ENCODE measurements around the gene ZSWIM6. TPM values are rescaled to one million over a fixed set of nuclear protein-coding genes. Genes with fewer than 3 reads are reported as not detected.
A peak's percentile ranks its signal among the peaks of the same experiment; 100 is the strongest.

ZSWIM6 gene
- total RNA-seq, 1 donor from 2014 or later, result 40.1 TPM

DNA sequence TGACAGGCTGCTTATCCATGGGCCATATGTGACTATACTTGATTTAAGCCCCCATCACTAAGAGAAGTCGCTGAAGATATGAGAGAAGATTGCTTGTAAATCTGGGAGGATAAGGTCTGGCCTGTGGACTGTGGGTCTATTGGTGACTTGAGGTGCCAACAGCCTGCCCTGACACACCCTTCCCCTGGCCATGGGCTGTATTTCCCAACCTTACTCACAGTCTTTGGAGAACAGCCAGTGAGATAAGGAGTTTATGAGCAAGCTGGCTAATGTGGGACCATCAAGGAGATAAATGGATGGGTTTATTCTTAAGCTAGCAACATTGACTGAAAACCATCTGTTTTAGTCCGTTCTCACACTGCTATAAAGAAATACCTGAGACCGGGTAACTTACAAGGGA, 231.3 kb downstream of the ZSWIM6 start:
- no peaks in the 10 kb centered on the region for H4K20me1 ChIP-seq (ENCODE audit: insufficient read depth, low read length)
- no peak for FAIRE-seq
- no peaks in the 10 kb centered on the region for H3K4me1 Mint-ChIP-seq (ENCODE audit: low read depth, unreplicated experiment)

DNA sequence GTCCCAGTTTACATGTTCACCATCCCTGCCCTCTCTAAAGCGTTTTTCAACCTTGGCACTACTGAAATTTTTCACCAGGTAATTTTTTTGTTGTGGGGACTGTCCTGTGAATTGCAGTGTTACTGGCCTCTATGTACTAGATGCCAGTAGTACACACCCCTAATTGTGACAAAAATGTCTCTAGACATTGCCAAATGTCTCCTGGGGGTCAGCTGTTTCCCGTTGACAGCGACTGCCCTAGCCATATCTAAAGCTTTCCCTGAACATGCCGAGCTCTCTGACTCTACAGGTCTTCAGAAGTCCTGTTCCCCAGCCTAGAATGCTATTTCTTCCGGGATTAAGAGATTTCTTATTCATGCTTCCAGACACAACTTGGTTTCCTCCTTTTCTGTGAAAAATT, 235.3 kb downstream of the ZSWIM6 start:
- Mint-ChIP-seq H3K27ac (ENCODE audit: unreplicated experiment) (no peak overlapping the region), H3K36me3 (ENCODE audit: low read depth, unreplicated experiment) (peaks cover 1% of the 10 kb centered on the region), H3K4me1 (ENCODE audit: low read depth, unreplicated experiment) (no peaks in the 10 kb centered on the region), H3K27me3 (ENCODE audit: low read depth, unreplicated experiment) (peaks cover 6% of the 10 kb centered on the region), H3K9me3 (ENCODE audit: unreplicated experiment) (peaks cover 2% of the 10 kb centered on the region), H3K4me3 (ENCODE audit: unreplicated experiment) (no peak overlapping the region)
- Histone ChIP-seq H3K4me2 (ENCODE audit: low read length) (no peak overlapping the region), H3K9ac (ENCODE audit: low read length) (no peak overlapping the region), H3K9me3 (ENCODE audit: insufficient read depth, low read depth, low read length) (no peaks in the 10 kb centered on the region), H3K4me1 (ENCODE audit: insufficient read depth, low read length) (no peaks in the 10 kb centered on the region), H3K36me3 (ENCODE audit: insufficient read depth, low read length) (no peaks in the 10 kb centered on the region), H3K4me3 (ENCODE audit: insufficient read depth, low read depth, low read length) (no peak overlapping the region), H3K27me3 (ENCODE audit: insufficient read depth, low read length) (peaks cover 2% of the 10 kb centered on the region), H3K79me2 (ENCODE audit: insufficient read depth, low read length) (no peaks in the 10 kb centered on the region), H4K20me1 (ENCODE audit: insufficient read depth, low read length) (no peaks in the 10 kb centered on the region), H2AFZ (ENCODE audit: low read depth, low read length) (no peak overlapping the region), H3K27ac (ENCODE audit: low read depth, low read length) (no peak overlapping the region)
- no peak for TF ChIP-seq EZH2 (IDR thresholded peaks at IDR 0.05; ENCODE audit: insufficient read depth, low read length)
- FAIRE-seq, result no peak
- DNase-seq (ENCODE audit: low read depth), result no peak

More for the DNA sequence above, 231.3 kb downstream of the ZSWIM6 start:
- Mint-ChIP-seq H3K27me3 (ENCODE audit: low read depth, unreplicated experiment) (peaks cover 4% of the 10 kb centered on the region), H3K9me3 (ENCODE audit: unreplicated experiment) (peaks cover 2% of the 10 kb centered on the region), H3K27ac (ENCODE audit: unreplicated experiment) (no peak overlapping the region), H3K4me3 (ENCODE audit: unreplicated experiment) (no peak overlapping the region), H3K36me3 (ENCODE audit: low read depth, unreplicated experiment) (peaks cover 3% of the 10 kb centered on the region)
- Histone ChIP-seq H3K9ac (ENCODE audit: low read length) (no peak overlapping the region), H3K36me3 (ENCODE audit: insufficient read depth, low read length) (no peaks in the 10 kb centered on the region), H3K27me3 (ENCODE audit: insufficient read depth, low read length) (peaks cover 2% of the 10 kb centered on the region), H3K4me2 (ENCODE audit: low read length) (no peak overlapping the region), H3K9me3 (ENCODE audit: insufficient read depth, low read depth, low read length) (no peaks in the 10 kb centered on the region), H3K4me3 (ENCODE audit: insufficient read depth, low read depth, low read length) (no peak overlapping the region), H3K27ac (ENCODE audit: low read depth, low read length) (no peak overlapping the region), H2AFZ (ENCODE audit: low read depth, low read length) (no peak overlapping the region), H3K79me2 (ENCODE audit: insufficient read depth, low read length) (no peaks in the 10 kb centered on the region), H3K4me1 (ENCODE audit: insufficient read depth, low read length) (no peaks in the 10 kb centered on the region)
- DNase-seq (ENCODE audit: low read depth), result peak; percentile 40
- TF ChIP-seq EZH2 (IDR thresholded peaks at IDR 0.05; ENCODE audit: insufficient read depth, low read length), result no peak
- TF ChIP-seq, protein P1, sequence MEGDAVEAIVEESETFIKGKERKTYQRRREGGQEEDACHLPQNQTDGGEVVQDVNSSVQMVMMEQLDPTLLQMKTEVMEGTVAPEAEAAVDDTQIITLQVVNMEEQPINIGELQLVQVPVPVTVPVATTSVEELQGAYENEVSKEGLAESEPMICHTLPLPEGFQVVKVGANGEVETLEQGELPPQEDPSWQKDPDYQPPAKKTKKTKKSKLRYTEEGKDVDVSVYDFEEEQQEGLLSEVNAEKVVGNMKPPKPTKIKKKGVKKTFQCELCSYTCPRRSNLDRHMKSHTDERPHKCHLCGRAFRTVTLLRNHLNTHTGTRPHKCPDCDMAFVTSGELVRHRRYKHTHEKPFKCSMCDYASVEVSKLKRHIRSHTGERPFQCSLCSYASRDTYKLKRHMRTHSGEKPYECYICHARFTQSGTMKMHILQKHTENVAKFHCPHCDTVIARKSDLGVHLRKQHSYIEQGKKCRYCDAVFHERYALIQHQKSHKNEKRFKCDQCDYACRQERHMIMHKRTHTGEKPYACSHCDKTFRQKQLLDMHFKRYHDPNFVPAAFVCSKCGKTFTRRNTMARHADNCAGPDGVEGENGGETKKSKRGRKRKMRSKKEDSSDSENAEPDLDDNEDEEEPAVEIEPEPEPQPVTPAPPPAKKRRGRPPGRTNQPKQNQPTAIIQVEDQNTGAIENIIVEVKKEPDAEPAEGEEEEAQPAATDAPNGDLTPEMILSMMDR (IDR thresholded peaks at IDR 0.05; ENCODE audit: insufficient read depth, low read depth, low read length), result no peak

DNA sequence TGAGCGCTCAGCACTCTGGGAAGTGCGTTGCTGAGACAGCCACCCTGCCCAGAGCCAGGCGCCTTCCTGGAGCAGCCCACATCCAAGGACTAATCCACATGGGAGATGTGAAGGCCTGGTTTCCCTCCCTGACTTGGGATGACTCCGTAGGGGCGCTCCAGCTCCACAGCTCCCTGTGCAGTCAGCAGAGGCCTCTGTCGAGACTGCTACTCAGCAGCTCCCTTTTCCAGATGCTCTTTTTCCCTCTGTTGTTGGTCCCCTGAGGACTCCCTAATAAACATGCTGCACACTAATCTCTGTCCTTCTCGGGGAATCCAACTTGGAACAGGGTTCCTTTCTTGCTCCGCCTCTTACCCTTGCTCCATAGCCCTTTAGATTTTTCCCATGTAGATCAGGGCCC, 237.3 kb downstream of the ZSWIM6 start:
- Histone ChIP-seq H3K4me3 (ENCODE audit: insufficient read depth, low read depth, low read length) (no peak overlapping the region), H3K4me1 (ENCODE audit: insufficient read depth, low read length) (no peaks in the 10 kb centered on the region), H3K36me3 (ENCODE audit: insufficient read depth, low read length) (no peaks in the 10 kb centered on the region), H2AFZ (ENCODE audit: low read depth, low read length) (no peak overlapping the region), H3K27me3 (ENCODE audit: insufficient read depth, low read length) (peaks cover 2% of the 10 kb centered on the region), H3K4me2 (ENCODE audit: low read length) (no peak overlapping the region), H3K79me2 (ENCODE audit: insufficient read depth, low read length) (no peaks in the 10 kb centered on the region), H3K27ac (ENCODE audit: low read depth, low read length) (no peak overlapping the region), H4K20me1 (ENCODE audit: insufficient read depth, low read length) (no peaks in the 10 kb centered on the region), H3K9ac (ENCODE audit: low read length) (no peak overlapping the region), H3K9me3 (ENCODE audit: insufficient read depth, low read depth, low read length) (no peaks in the 10 kb centered on the region)
- Mint-ChIP-seq H3K36me3 (ENCODE audit: low read depth, unreplicated experiment) (peaks cover 1% of the 10 kb centered on the region), H3K4me3 (ENCODE audit: unreplicated experiment) (no peak overlapping the region), H3K27me3 (ENCODE audit: low read depth, unreplicated experiment) (peaks cover 6% of the 10 kb centered on the region), H3K9me3 (ENCODE audit: unreplicated experiment) (peaks cover 2% of the 10 kb centered on the region), H3K4me1 (ENCODE audit: low read depth, unreplicated experiment) (no peaks in the 10 kb centered on the region), H3K27ac (ENCODE audit: unreplicated experiment) (no peak overlapping the region)
- FAIRE-seq (no peak), DNase-seq (ENCODE audit: low read depth) (no peak)
- TF ChIP-seq, protein P1 (IDR thresholded peaks at IDR 0.05; ENCODE audit: insufficient read depth, low read depth, low read length), result no peak
